BLaER1 (cell line): Measurements from ENCODE around the gene FGFBP2.

Source experiments
- H3K27ac ChIP-seq: shearing (Covaris generic); formaldehyde crosslinking; 2 replicates; pipeline ENCODE4 v1.8.1; 2022
- H3K27me3 ChIP-seq: shearing (Covaris generic); formaldehyde crosslinking; 2 replicates; pipeline ENCODE4 v1.8.1; 2022
- H3K36me3 ChIP-seq: shearing (Covaris generic); formaldehyde crosslinking; 2 replicates; pipeline ENCODE4 v1.8.1; 2022
- H3K4me1 ChIP-seq: shearing (Covaris generic); formaldehyde crosslinking; 2 replicates; pipeline ENCODE4 v1.8.1; 2022
- H3K4me2 ChIP-seq: shearing (Covaris generic); formaldehyde crosslinking; 2 replicates; pipeline ENCODE4 v1.8.1; 2022
- H3K4me3 ChIP-seq: shearing (Covaris generic); formaldehyde crosslinking; 2 replicates; pipeline ENCODE4 v1.8.1; 2022
- H3K9ac ChIP-seq: shearing (Covaris generic); formaldehyde crosslinking; 2 replicates; pipeline ENCODE4 v1.8.1; 2022
- H3K9me3 ChIP-seq: shearing (Covaris generic); formaldehyde crosslinking; 2 replicates; pipeline ENCODE4 v1.8.1; 2022
- H4K20me1 ChIP-seq: shearing (Covaris generic); formaldehyde crosslinking; 2 replicates; pipeline ENCODE4 v1.8.1; 2022
- Cebpa-rat ChIP-seq: shearing (Covaris generic); IDR thresholded peaks from 2 replicates; pipeline ENCODE4 v1.8.1; 2022

Gene FGFBP2

GRCh38 chr4:15992167-15992485 is 29.2 kb upstream of the FGFBP2 start:
- Histone ChIP-seq H4K20me1 (no peaks in the 10 kb centered on the region), H3K4me2 (peak overlapping the region; percentile 55), H3K4me3 (no peak overlapping the region), H3K27ac (no peak overlapping the region), H3K9me3 (no peaks in the 10 kb centered on the region), H3K4me1 (peaks cover 22% of the 10 kb centered on the region), H3K9ac (no peak overlapping the region), H3K36me3 (no peaks in the 10 kb centered on the region), H3K27me3 (no peaks in the 10 kb centered on the region)
- TF ChIP-seq Cebpa-rat = no peak

DNA sequence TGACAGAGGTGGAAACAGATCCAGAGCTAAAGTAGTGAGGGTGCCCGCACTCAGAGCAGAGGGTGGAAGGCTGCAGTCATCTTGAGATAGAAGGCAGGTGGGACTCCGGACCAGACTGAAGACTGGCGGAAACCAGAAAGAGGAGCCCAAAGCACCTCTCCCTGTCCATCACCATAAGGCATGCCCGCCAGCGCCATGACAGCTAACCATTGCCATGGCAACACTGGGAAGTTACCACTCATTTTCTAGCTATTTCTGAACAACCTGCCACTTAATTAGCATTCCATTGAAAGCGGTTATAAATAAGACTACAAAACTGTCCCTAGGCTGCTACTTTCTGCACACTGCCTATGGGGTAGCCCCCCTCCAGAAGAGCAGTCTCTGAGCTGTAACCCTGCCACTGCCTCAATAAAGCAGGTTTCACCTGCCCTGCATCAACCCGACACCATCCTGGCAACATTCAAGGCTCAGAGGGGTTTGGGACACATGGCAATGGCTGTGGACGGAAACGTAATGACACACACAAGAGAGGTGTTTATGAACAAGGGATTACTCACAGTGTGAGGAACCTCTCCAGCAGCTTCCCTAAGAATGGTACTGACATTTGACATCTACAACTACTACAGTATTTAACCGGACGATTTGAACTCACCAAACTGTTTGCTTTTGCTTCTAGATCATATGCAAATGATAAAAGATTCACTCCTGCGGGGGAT is 27.8 kb upstream of the FGFBP2 start:
- no peak for TF ChIP-seq Cebpa-rat
- Histone ChIP-seq H4K20me1 (no peaks in the 10 kb centered on the region), H3K9me3 (no peaks in the 10 kb centered on the region; the same call in 1 of the 2 replicates), H3K4me1 (peaks cover 22% of the 10 kb centered on the region), H3K4me3 (no peak overlapping the region), H3K27ac (no peak overlapping the region), H3K9ac (no peak overlapping the region), H3K4me2 (no peak overlapping the region), H3K36me3 (no peaks in the 10 kb centered on the region), H3K27me3 (no peaks in the 10 kb centered on the region)

GRCh38 chr4:15989424-15989823 is 26.4 kb upstream of the FGFBP2 start:
- H3K9me3 ChIP-seq = no peaks in the 10 kb centered on the region; the same call in 1 of the 2 replicates
- no peaks in the 10 kb centered on the region for H3K27me3 ChIP-seq
- H3K27ac ChIP-seq = no peak overlapping the region
- no peak overlapping the region for H3K4me2 ChIP-seq
- no peak overlapping the region for H3K9ac ChIP-seq
- no peak for TF ChIP-seq Cebpa-rat
- no peaks in the 10 kb centered on the region for H3K36me3 ChIP-seq
- no peaks in the 10 kb centered on the region for H4K20me1 ChIP-seq
- H3K4me1 ChIP-seq = peaks cover 22% of the 10 kb centered on the region
- H3K4me3 ChIP-seq = no peak overlapping the region

DNA sequence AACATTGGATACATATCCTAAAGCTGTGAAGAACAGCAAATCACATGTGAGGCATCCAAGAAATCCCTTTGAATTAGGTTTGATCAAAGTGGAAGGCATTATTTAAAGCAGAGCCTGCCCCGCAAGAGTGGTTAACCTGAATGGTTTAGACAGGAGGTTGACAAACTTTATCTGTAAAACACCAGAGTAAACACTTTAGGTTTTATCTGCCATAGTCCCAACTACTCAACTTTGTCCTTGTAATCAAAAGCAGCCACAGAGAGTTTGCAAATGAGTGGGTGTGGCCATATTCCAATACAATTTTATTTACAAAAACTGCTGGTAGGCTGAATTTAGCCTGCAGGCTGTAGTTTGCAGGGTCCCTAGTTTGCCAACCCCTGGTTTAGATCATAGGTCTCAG is 25.2 kb upstream of the FGFBP2 start:
- H3K4me2 ChIP-seq = 0 out of 2 replicates have a peak overlapping the region, but pooled peaks have one; percentile 24
- no peaks in the 10 kb centered on the region for H4K20me1 ChIP-seq
- no peak for TF ChIP-seq Cebpa-rat
- H3K4me1 ChIP-seq = peaks cover 22% of the 10 kb centered on the region
- H3K9ac ChIP-seq = no peak overlapping the region
- H3K27ac ChIP-seq = no peak overlapping the region
- H3K36me3 ChIP-seq = no peaks in the 10 kb centered on the region
- H3K9me3 ChIP-seq = no peaks in the 10 kb centered on the region; the same call in 1 of the 2 replicates
- no peak overlapping the region for H3K4me3 ChIP-seq
- H3K27me3 ChIP-seq = no peaks in the 10 kb centered on the region

GRCh38 chr4:15986907-15987306 is 23.9 kb upstream of the FGFBP2 start:
- no peaks in the 10 kb centered on the region for H3K27me3 ChIP-seq
- H4K20me1 ChIP-seq = no peaks in the 10 kb centered on the region
- H3K36me3 ChIP-seq = no peaks in the 10 kb centered on the region
- no peaks in the 10 kb centered on the region; the same call in 1 of the 2 replicates for H3K9me3 ChIP-seq
- H3K4me2 ChIP-seq = no peak overlapping the region
- no peak overlapping the region for H3K4me3 ChIP-seq
- no peak for TF ChIP-seq Cebpa-rat
- H3K9ac ChIP-seq = no peak overlapping the region
- peaks cover 13% of the 10 kb centered on the region for H3K4me1 ChIP-seq
- no peak overlapping the region for H3K27ac ChIP-seq

- H4K20me1 ChIP-seq = no peaks in the 10 kb centered on the region
- no peak for TF ChIP-seq Cebpa-rat
- peaks cover 7% of the 10 kb centered on the region for H3K4me1 ChIP-seq
- no peak overlapping the region for H3K27ac ChIP-seq
- no peaks in the 10 kb centered on the region for H3K27me3 ChIP-seq
- no peak overlapping the region for H3K9ac ChIP-seq
- H3K9me3 ChIP-seq = no peaks in the 10 kb centered on the region; the same call in 1 of the 2 replicates
- H3K36me3 ChIP-seq = no peaks in the 10 kb centered on the region
- no peak overlapping the region for H3K4me3 ChIP-seq
- no peak overlapping the region for H3K4me2 ChIP-seq
Observed at GRCh38 chr4:15983610-15984009, 20.6 kb upstream of the FGFBP2 start.

- Histone ChIP-seq H3K36me3 (no peaks in the 10 kb centered on the region), H4K20me1 (no peaks in the 10 kb centered on the region), H3K27me3 (no peaks in the 10 kb centered on the region), H3K27ac (no peak overlapping the region), H3K4me1 (peaks cover 2% of the 10 kb centered on the region), H3K9ac (no peak overlapping the region), H3K4me2 (no peak overlapping the region), H3K9me3 (no peaks in the 10 kb centered on the region; the same call in 1 of the 2 replicates), H3K4me3 (no peak overlapping the region)
- TF ChIP-seq Cebpa-rat = no peak
Observed at GRCh38 chr4:15982842-15983524, 20.0 kb upstream of the FGFBP2 start.

DNA sequence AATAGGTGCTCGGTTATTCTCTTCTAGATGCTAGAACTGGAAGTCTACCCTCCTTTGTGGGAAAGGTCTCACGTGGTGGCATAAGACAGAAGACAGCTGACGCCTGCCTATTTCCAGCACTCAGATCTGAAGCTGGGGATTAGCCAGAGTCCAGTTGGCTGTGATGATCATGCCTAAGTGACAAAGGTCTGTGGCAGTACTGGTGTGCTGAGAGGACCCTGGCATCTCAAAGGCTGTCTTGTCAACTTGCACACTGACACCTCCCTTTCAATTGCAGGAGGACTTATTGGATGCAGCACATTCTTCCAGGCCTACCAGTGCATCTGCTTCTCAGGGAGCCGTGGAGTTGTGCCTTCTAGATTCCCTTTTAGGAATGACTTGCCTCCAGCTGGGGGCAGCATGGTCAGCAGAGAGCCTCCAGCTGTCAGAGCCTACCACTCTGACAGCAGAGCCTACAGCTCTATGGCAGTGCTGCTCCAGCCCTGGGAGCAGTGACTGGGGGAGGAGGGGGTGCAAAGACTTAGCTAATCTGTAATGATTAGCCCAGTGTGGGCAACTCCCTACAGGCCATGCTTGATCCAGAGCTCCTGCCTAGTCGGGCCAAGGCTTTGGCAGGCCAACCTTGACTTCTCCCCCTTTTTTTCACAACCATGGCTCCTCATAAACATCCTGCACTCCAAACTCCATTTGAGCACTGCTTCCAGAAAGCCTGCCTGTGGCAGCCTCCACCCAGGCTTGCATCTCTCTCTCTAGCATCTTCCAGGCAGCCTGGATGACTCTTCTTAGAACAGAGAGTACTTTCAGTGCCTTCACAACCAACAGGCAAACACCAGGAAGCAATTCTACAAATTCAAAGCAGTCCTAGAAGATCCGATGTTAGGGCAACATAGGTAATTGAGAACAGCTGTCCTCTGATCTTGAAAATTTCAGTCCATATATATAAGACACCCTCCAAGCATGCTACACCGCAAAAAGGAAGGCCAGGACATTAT is 13.8 kb upstream of the FGFBP2 start:
- Histone ChIP-seq H4K20me1 (no peaks in the 10 kb centered on the region), H3K4me2 (no peak overlapping the region), H3K36me3 (no peaks in the 10 kb centered on the region), H3K4me1 (peaks cover 8% of the 10 kb centered on the region), H3K9ac (no peak overlapping the region), H3K27me3 (no peaks in the 10 kb centered on the region), H3K4me3 (no peak overlapping the region), H3K27ac (no peak overlapping the region), H3K9me3 (peaks cover 3% of the 10 kb centered on the region; the same call in 1 of the 2 replicates)
- TF ChIP-seq Cebpa-rat = no peak

GRCh38 chr4:15971068-15971801 is 8.3 kb upstream of the FGFBP2 start:
- Histone ChIP-seq H3K4me2 (no peak overlapping the region), H3K4me3 (no peak overlapping the region), H3K4me1 (peaks cover 8% of the 10 kb centered on the region), H3K9ac (no peak overlapping the region), H3K9me3 (peaks cover 13% of the 10 kb centered on the region), H3K27me3 (no peaks in the 10 kb centered on the region), H3K36me3 (no peaks in the 10 kb centered on the region), H3K27ac (no peak overlapping the region), H4K20me1 (no peaks in the 10 kb centered on the region)
- no peak for TF ChIP-seq Cebpa-rat
